DND-41 (cell line): ENCODE measurements around the gene USP7.

Experiments
- ATAC-seq: fragments of 200-7000 bp; cut with Tn5 transposase; 3 replicates; pipeline ENCODE4 v1.9.1; 2021; ENCODE audit warnings: low read depth; ENCODE audit not compliant: insufficient read depth
- DNase-seq: peaks from one replicate; pipeline ENCODE4 v3.0.0-alpha.2; 2020
- H2AFZ ChIP-seq: 2 replicates; pipeline ENCODE4 v1.6.0; 2012; ENCODE audit warnings: low read depth, low read length
- H3K27ac ChIP-seq: 2 replicates; pipeline ENCODE4 v1.5.1; 2012; ENCODE audit warnings: low read length, inconsistent platforms
- H3K27me3 ChIP-seq: fragments of 200-600 bp; sonication (generic); 2 replicates; pipeline ENCODE4 v1.6.0; 2012; ENCODE audit warnings: low read length, mild to moderate bottlenecking, inconsistent platforms; ENCODE audit not compliant: insufficient read depth, poor library complexity
- H3K36me3 ChIP-seq: 2 replicates; pipeline ENCODE4 v1.5.1; 2012; ENCODE audit warnings: low read length, inconsistent platforms; ENCODE audit not compliant: insufficient read depth
- H3K4me1 ChIP-seq: 2 replicates; pipeline ENCODE4 v1.5.1; 2012; ENCODE audit warnings: mild to moderate bottlenecking, low read length; ENCODE audit not compliant: insufficient read depth
- H3K4me2 ChIP-seq: 2 replicates; pipeline ENCODE4 v1.6.0; 2012; ENCODE audit warnings: mild to moderate bottlenecking, moderate library complexity, low read length, inconsistent platforms; ENCODE audit not compliant: insufficient read depth
- H3K4me3 ChIP-seq, 2 experiments: fragments of 200-600 bp in 1 of 2; shearing (Covaris generic) in 1 of 2; 2 replicates each; pipeline ENCODE4 v1.5.1; 2012 to 2016; ENCODE audit warnings: inconsistent platforms in 2 of 2, low read length in 2 of 2, mild to moderate bottlenecking in 2 of 2, low read depth in 1 of 2, moderate library complexity in 1 of 2
- H3K79me2 ChIP-seq: 2 replicates; pipeline ENCODE4 v1.6.0; 2012; ENCODE audit warnings: low read length, inconsistent platforms; ENCODE audit not compliant: insufficient read depth
- H3K9ac ChIP-seq: 2 replicates; pipeline ENCODE4 v1.6.0; 2012; ENCODE audit warnings: low read depth, mild to moderate bottlenecking, inconsistent platforms, low read length, moderate library complexity
- H3K9me3 ChIP-seq: 2 replicates; pipeline ENCODE4 v1.5.1; 2012; ENCODE audit warnings: low read length, moderate library complexity, mild to moderate bottlenecking, inconsistent platforms; ENCODE audit not compliant: insufficient read depth, severe bottlenecking
- H4K20me1 ChIP-seq: 2 replicates; pipeline ENCODE4 v1.6.0; 2012; ENCODE audit warnings: low read length; ENCODE audit not compliant: insufficient read depth
- CTCF ChIP-seq: IDR thresholded peaks from 2 replicates; pipeline ENCODE4 v1.5.1; 2012; ENCODE audit warnings: borderline replicate concordance, low read length, moderate library complexity, mild to moderate bottlenecking; ENCODE audit not compliant: poor library complexity, severe bottlenecking; ENCODE audit errors: extremely low read depth
- EZH2 ChIP-seq: IDR thresholded peaks from 3 replicates; pipeline ENCODE4 v1.6.1; 2012; ENCODE audit warnings: borderline replicate concordance, low read depth, mild to moderate bottlenecking, moderate library complexity, low read length, inconsistent platforms; ENCODE audit not compliant: severe bottlenecking

USP7 gene

GRCh38 chr16:8948069-8948593 lies 15.6 kb downstream of the USP7 start:
- Histone ChIP-seq H3K4me1 (peaks cover 70% of the 10 kb centered on the region), H3K27ac (no peak overlapping the region)

GRCh38 chr16:8946544-8946943 lies 17.2 kb downstream of the USP7 start:
- no peak overlapping the region for H3K27ac ChIP-seq
- H4K20me1 ChIP-seq = peaks cover 100% of the 10 kb centered on the region
- H3K9me3 ChIP-seq = no peaks in the 10 kb centered on the region
- H3K36me3 ChIP-seq = peaks cover 7% of the 10 kb centered on the region
- DNase-seq = no peak
- H3K4me1 ChIP-seq = peaks cover 54% of the 10 kb centered on the region
- H2AFZ ChIP-seq = no peak overlapping the region
- H3K27me3 ChIP-seq = no peaks in the 10 kb centered on the region
- H3K4me3 ChIP-seq = no peak overlapping the region
- ATAC-seq = no peak
- no peak overlapping the region for H3K4me2 ChIP-seq
- H3K9ac ChIP-seq = no peak overlapping the region
- H3K79me2 ChIP-seq = peaks cover 100% of the 10 kb centered on the region
- TF ChIP-seq CTCF = peak; percentile 9
- no peak for TF ChIP-seq EZH2

More at GRCh38 chr16:8948069-8948593, 15.6 kb downstream of the USP7 start:
- Histone ChIP-seq H3K4me2 (no peak overlapping the region), H3K79me2 (peaks cover 100% of the 10 kb centered on the region), H3K27me3 (no peaks in the 10 kb centered on the region), H4K20me1 (peaks cover 100% of the 10 kb centered on the region), H3K9me3 (no peaks in the 10 kb centered on the region), H3K4me3 (no peak overlapping the region), H3K9ac (no peak overlapping the region), H3K36me3 (0 out of 2 replicates have a peak, but pooled peaks cover 3% of the 10 kb centered on the region), H2AFZ (no peak overlapping the region)
- DNase-seq = no peak
- TF ChIP-seq CTCF (no peak), EZH2 (no peak)
- no peak for ATAC-seq

- no peak overlapping the region for H3K4me3 ChIP-seq
- H3K27me3 ChIP-seq = no peaks in the 10 kb centered on the region
- H3K79me2 ChIP-seq = peaks cover 100% of the 10 kb centered on the region
- no peaks in the 10 kb centered on the region for H3K9me3 ChIP-seq
- peaks cover 99% of the 10 kb centered on the region for H4K20me1 ChIP-seq
- peaks cover 46% of the 10 kb centered on the region for H3K4me1 ChIP-seq
- no peak for TF ChIP-seq EZH2
- H3K9ac ChIP-seq = no peak overlapping the region
- no peak overlapping the region for H3K4me2 ChIP-seq
- no peak for DNase-seq
- ATAC-seq = no peak
- no peak overlapping the region for H2AFZ ChIP-seq
- no peak overlapping the region for H3K27ac ChIP-seq
- peaks cover 7% of the 10 kb centered on the region for H3K36me3 ChIP-seq
Observed at GRCh38 chr16:8945626-8946296, 17.9 kb downstream of the USP7 start.

- Histone ChIP-seq H3K9ac (no peak overlapping the region), H3K9me3 (no peaks in the 10 kb centered on the region), H3K4me2 (no peak overlapping the region), H3K79me2 (peaks cover 100% of the 10 kb centered on the region), H3K4me1 (peaks cover 30% of the 10 kb centered on the region), H3K27ac (no peak overlapping the region), H4K20me1 (peaks cover 99% of the 10 kb centered on the region), H2AFZ (no peak overlapping the region), H3K27me3 (no peaks in the 10 kb centered on the region), H3K36me3 (peaks cover 10% of the 10 kb centered on the region), H3K4me3 (no peak overlapping the region)
- ATAC-seq = peak; percentile 69
- DNase-seq = no peak
- TF ChIP-seq EZH2 = no peak
- no peak for TF ChIP-seq CTCF
Observed at GRCh38 chr16:8943966-8944759, 19.5 kb downstream of the USP7 start.
